NCI-H146 treated with DMSO at 0.1 percent for 48 hours (cell line): Measurements from ENCODE around the gene PRMT7.

Source experiments
- DNase-seq: peaks from one replicate; lab custom pipeline; 2025; ENCODE audit not compliant: unreplicated experiment; lab: John Stamatoyannopoulos, UW

The PRMT7 gene

GRCh38 chr16:68374246-68374805 lies 63.5 kb downstream of the PRMT7 start:
- DNase-seq: no peak

DNA sequence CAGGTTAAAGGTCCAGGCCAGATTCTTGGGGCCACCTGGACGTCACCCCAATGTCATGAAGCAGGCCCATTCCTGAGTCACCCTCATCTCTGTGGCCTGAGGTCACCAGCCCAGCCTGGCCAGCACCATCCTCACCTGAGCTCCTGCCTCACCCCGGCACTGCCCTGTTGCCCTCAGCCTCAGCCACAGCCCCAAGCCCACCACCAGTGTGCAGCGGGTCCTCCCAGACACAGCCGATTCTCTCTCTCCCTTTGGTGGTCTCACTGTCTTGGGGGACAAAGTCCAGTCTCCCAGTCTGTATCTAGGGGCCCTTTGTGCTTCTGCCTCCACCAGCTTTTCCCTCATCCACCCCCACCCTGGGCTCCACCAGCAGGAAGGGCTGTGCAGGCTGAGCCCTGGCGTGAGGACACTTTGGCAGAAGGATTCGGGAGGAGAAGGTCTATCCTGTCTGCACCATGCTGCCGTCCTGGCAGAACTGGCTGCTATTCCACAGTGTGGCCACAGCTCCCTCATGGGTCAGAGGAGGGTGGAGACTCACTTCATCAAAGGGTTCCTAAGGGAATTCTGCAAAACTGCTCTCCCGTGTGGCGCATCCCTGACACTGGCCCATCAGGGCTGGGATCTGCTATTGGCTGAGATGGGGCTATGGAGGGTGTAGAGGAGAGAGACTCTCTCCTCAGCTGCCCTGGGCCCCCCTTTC lies 64.3 kb downstream of the PRMT7 start:
- DNase-seq: no peak

- DNase-seq: peak; percentile 54
Observed at GRCh38 chr16:68375801-68376536, 65.2 kb downstream of the PRMT7 start.

GRCh38 chr16:68376590-68376989 lies 65.8 kb downstream of the PRMT7 start:
- no peak for DNase-seq

DNA sequence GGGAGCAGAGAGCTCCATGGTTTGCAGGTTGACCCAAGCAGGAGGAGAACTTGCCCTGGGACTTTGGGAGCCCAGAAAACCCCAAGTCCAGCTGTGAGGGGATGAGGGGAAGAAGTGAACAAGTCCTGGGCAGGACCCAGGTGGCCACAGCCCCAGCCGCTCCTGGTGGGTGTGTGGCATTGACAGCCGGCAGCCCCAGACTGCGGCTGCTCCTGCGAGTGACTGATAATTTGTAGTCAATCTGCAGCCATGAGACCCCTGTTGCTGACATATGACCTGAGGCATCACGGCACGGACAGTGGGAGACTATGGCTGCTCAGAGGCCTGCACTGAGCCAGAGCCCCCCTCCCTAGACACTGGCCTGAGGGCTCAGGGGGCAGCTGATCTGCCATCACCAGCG lies 66.4 kb downstream of the PRMT7 start:
- no peak for DNase-seq

DNA sequence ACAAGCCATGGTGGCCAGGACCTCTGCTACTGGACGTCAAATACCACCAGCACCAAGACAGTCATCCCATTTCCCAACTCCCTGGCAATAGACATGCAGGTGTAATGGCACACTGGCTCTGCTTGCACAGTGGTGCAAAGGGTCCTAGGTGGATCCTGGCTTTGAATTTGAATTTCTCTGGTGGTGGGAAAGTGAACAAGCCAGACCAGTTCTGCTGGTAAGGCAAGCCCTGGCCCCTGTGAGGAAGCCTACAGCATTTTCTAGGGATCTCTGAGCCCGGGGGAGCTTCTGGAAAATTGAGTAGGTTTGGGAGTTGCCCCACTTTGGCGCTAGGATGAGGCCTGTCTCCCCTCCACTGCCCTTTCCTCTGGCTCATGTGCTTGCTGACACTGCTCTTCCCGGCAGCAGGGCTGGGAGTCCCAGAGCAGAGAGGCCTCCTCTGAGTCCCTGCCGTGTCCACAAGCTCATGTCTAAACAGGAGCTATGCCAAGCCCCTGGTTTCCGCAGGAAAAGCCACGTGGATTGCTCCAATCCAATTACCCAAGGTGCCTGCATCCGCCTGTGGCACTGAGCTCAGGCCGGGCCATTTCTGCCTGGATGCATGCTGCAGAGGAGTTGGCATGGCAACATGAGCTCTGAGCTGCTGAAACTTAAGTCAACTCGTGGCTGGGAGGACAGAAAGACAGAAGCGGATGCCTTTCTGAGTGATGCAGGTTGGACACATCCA lies 67.0 kb downstream of the PRMT7 start:
- DNase-seq: no peak

DNA sequence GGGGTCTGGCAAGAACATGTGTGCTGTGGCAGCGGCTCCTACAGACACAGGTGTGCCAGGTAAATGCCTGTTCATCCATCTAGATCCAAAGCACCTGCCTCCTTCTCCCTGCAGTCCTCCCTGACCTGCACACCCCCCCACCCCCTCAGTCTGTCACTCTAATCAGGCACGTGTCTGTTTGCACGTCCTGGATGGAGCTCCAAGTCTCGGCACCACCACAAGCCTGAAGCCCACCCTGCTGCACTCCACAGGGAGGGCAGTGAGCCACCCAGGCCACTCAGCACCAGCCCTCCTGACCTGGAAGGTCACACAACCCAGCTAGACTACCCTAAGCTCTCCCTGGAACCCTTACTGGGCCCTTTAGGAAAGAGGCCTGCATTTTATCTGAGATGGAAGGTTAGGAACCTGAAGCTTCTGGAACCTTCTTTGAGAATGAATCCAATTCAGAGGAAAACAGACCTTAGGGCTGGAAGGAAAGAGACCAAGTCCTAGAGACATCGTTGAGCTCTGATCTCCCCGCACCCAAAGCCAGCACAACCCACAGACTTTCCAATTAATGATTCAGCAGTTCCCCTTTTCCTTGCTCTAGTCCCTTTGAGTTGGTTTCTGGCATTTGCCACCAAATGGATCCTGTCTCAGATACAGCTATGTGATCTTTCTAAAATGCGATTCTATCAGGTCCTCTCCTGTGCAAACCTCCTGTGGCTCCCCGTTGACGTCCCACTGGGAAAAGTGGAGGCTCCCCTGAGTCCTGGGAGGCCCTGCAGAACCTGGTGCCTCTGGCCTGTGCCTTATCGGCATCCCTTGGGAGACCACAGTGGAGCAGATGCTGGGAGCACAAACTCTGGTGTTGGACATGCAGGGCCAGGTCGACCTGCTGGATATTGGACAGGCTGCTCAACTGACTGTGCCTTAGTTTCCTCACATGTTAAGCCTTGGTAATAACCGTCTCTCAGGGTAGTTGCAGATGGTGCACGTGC lies 67.9 kb downstream of the PRMT7 start:
- no peak for DNase-seq

DNA sequence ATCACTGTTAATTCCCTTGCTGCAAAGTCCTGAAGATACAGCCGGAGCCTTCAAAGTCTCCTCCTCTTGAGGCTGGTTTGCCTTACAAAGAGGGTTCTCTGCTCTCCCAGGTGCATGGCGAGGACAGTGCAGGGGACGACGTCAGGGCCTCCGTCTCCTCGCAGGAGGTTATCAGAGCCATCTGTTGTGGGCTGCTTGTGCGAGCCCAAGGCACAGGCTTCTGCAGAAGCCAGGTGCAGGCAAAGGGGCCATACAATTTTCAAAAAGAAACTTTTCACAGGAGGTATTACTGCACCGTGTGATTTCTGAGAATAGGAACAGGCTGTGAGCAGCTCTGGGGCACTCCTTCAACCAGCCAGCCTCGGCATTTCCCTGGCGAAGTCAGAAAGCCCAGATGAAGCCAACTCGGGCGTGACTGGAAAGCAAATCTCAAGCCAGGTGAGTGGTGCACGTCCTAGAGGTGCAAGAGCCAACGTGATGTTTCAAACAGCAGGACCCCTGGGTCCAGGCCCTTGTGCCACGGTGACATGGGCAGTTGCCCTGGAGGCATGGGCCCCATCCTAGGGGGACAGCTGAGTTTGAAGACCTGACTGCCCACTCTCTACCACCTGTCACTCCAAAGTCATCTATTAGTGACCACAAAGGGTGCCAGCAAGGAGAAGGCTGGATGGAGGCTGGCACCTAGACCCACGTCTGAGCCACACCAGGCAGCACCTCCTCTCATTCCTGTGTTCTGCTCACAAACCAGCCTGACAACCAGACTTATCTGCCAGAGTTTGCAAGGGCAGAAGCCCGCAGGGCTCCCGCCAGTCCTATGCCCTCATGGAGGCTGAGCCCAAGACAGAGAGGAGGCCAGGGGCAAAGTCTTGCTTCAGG lies 68.9 kb downstream of the PRMT7 start:
- DNase-seq: no peak

GRCh38 chr16:68380348-68380670 lies 69.5 kb downstream of the PRMT7 start:
- no peak for DNase-seq

- DNase-seq: no peak
Observed at GRCh38 chr16:68380676-68381362, 70.0 kb downstream of the PRMT7 start.

GRCh38 chr16:68381363-68381724 lies 70.5 kb downstream of the PRMT7 start:
- no peak for DNase-seq

DNA sequence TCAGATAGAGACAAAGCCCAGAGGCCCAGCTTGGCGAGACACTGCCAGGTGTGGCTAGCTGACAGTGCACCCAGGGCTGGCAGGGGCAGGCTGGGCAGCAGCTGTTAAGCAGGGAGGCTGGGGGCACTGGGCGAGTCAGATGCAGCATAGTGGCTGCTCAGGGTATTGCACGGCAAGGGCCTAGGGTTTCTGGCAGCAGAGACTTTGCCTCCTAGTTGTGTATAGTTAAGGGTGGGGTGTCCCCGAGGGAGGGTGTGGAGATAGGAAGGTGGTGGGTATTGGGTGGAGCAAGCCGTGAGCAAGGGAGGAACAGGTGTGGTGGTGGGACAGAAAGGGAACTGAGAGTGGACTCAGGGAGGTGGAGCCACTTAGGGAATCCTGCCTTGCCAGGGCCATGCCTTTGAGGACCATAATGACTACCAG lies 71.5 kb downstream of the PRMT7 start:
- DNase-seq: no peak

DNA sequence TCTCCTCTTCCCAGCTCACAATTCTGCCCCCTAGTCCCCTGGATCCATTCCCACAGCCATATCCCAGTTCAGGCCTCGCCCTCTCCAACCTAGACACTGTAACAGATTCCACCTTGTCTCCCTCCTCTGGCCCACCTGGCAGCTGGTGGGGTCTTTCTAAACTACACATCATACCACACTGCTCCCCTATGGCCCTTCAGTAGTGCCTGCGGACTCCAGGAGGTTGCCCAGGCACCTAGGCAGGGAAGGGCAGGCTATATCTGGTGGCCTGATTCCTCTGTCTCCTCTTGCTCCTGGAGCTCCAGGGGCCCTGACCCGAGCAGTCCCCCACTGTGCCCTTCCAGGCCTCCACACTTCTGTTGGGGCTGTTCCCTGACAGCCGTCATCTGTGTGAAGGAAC lies 73.0 kb downstream of the PRMT7 start:
- DNase-seq: no peak

GRCh38 chr16:68384288-68385161 lies 73.7 kb downstream of the PRMT7 start:
- peak; percentile 90 for DNase-seq

- no peak for DNase-seq
Observed at GRCh38 chr16:68385371-68385770, 74.6 kb downstream of the PRMT7 start.

DNA sequence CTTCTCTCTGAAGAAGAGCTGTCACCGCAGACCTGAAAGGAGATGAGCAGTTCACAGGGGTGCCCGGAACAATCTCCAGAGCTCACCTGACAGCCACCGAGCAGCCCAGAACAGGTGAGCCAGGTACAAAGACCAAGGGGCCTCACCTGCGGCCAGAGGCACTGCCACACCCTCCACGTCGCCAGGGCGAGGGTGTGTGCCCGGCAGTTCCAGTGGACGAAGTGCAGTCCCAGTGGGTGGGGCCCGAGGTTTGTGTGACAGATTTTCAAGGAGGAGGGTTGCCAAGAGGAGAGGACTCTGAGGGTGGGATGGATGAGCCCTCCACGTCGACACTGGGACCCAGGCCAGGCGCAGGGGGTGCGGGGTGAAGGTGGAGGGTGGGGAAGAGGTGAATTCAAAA lies 75.8 kb downstream of the PRMT7 start:
- no peak for DNase-seq

GRCh38 chr16:68387301-68387700 lies 76.5 kb downstream of the PRMT7 start:
- DNase-seq: no peak

DNA sequence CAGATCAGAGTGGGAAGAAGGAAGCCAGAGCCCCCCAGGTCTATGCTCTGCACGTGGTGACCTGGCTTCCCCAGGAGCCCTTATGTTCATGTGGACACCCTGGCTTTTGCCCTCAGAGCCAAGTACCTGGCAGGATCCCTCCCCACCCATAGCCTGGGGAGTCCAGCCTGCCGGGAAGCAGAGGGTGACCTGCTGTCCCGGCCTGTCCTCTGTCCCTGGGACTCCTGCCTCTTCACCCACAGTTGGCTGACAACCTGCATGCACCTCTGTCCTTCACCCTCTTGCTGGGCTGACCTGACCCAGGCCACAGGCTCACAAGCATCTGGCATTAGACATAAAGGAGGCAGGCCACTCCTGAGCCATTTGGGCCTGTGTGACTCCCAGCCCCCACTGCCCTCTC lies 77.3 kb downstream of the PRMT7 start:
- DNase-seq: no peak
